ENCODE data around the gene INTS1.

INTS1 gene

GRCh38 chr7:1485156-1485555 lies 19.0 kb downstream of the INTS1 start:
- no peak for DNase-seq (ENCODE audit: low read depth)

DNA sequence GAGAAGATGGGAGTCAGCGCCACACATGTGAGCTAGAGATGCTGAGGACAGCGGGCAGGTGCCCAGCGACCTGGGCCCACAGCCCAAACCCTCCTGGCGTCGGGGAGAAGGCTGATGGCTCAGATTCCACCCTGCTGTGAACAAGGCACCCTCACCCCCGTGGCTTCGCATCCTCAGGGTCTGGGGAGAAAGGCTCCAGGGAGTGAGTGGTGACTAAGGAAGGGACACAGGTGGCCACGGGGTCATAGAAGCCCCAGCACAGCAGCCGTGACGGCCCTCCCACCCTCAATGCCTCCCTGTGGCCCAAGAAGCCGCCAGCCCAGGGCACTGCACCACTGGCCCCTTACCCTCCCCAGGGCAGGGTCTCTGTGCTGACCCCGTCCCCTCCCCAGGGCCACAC lies 19.6 kb downstream of the INTS1 start:
- DNase-seq (ENCODE audit: low read depth) = no peak

DNA sequence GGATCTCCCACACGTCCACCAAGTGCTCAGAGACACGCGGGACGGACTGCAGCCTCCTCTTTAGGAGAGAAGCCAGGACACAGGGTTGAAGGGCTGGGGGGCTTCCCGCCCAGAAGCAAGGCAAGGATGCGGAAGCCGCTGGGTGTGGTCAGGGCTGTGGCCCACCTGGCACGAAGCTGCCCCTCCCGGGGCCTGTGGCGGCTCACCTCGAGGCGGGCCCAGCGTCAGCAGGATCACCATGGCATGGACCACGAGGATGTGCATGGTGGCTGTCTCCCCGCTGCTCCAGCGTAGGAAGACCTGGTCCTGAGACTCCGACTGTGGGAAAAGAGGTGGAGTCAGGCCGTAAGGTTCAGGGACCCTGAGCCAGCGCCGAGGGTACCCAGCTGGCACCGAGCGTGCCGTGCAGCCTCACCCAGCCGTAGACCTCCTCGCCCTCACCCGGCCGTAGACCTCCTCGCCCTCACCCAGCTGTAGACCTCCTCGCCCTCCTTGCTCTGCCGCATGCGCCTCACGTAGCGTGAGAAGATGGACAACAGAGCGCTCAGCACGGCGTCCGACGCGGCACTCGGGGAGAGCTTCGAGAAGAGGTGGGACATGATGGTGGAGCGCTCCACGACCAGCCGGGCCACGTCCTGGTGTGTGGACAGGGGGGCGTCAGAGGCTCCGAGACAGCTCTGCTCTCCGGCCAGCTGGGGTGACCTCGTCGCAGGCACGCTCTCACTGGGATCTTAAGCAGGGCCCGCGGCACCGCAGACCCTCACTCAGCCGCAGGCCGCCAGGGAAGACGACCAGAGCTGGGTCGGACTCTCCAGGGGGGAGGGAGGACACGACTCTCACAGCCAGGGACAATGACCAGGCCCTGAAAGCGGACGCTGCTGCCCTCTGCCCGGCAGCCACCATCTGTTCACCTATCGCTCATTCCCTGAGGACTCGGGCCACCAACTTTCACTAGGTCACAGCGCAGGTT lies 20.4 kb downstream of the INTS1 start:
- no peak for DNase-seq (ENCODE audit: low read depth)

GRCh38 chr7:1483079-1483478 lies 21.1 kb downstream of the INTS1 start:
- DNase-seq (ENCODE audit: low read depth) = no peak

GRCh38 chr7:1481300-1481699 lies 22.9 kb downstream of the INTS1 start:
- no peak for DNase-seq (ENCODE audit: low read depth)

- no peak for DNase-seq (ENCODE audit: low read depth)
Measured at GRCh38 chr7:1480670-1481069, 23.5 kb downstream of the INTS1 start.

DNA sequence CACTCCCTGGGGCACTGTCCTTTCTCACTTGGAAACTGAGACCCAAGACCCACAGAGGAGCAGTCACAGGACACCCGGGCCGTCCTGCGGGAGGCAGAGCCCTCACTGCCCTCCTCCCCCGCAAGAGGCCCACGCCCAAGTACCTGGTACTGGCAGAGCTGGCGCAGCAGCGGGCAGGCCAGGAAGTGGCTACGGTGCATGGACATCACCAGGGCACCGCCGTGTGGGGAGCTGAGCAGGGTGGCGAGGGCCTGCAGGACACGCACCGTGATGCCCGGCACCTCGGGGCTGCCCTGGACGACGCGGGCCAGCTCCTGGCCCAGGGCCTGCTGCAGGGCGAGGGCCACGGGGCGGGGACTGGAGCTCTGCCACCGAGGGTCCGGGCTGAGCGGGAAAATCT lies 24.9 kb downstream of the INTS1 start:
- no peak for DNase-seq (ENCODE audit: low read depth)

- DNase-seq (ENCODE audit: low read depth) = no peak
Measured at GRCh38 chr7:1478480-1478879, 25.7 kb downstream of the INTS1 start.

- DNase-seq (ENCODE audit: low read depth) = no peak
Measured at GRCh38 chr7:1476859-1477258, 27.3 kb downstream of the INTS1 start.

- DNase-seq (ENCODE audit: low read depth) = no peak
Measured at GRCh38 chr7:1475991-1476390, 28.2 kb downstream of the INTS1 start.

GRCh38 chr7:1475393-1475792 lies 28.8 kb downstream of the INTS1 start:
- DNase-seq (ENCODE audit: low read depth) = no peak

DNA sequence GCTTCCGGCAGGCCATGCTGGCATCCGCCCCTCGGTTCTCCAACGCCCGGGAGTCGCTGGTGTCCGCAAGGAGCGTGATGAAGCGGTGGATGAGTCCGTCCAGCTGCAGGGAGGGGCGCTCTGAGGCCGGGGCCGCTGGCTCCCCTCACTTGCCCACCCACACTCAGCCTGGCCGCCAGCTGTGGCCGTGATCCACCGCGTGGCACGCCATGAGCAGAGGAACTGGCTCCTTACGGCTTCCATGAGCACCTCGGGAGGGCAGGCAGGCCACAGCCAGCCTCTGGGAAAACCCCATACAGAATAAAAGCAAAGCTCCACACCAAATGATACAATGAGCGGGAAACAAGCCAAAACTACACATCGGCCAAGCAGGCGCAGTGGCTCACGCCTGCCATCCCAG lies 29.5 kb downstream of the INTS1 start:
- no peak for DNase-seq (ENCODE audit: low read depth)

GRCh38 chr7:1473864-1474512 lies 30.2 kb downstream of the INTS1 start:
- peak; percentile 65 for DNase-seq (ENCODE audit: low read depth)

GRCh38 chr7:1470901-1471300 lies 33.3 kb downstream of the INTS1 start:
- no peak for DNase-seq (ENCODE audit: low read depth)

- DNase-seq (ENCODE audit: low read depth) = no peak
Measured at GRCh38 chr7:1468643-1469298, 35.4 kb downstream of the INTS1 start.

DNA sequence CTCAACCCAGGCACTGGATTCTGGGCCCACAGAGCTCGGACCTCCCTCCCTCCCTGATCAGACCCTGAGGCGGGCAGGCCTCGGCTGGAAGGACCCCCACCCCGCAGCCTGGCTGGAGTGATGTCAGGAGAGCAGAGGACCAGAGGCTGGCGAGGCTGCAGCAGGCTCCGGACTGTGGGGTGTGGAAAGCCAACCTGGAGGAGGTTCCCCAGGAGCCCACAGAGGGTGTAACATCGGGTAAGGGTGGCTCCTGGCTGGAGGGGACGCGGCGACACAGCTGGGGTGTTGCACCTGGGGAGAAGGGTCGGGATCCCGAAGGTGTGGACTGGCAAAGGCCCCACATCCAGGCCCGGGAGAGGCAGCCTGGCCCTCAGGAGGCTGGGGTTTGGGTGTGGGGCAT lies 36.0 kb downstream of the INTS1 start:
- DNase-seq (ENCODE audit: low read depth) = no peak

DNA sequence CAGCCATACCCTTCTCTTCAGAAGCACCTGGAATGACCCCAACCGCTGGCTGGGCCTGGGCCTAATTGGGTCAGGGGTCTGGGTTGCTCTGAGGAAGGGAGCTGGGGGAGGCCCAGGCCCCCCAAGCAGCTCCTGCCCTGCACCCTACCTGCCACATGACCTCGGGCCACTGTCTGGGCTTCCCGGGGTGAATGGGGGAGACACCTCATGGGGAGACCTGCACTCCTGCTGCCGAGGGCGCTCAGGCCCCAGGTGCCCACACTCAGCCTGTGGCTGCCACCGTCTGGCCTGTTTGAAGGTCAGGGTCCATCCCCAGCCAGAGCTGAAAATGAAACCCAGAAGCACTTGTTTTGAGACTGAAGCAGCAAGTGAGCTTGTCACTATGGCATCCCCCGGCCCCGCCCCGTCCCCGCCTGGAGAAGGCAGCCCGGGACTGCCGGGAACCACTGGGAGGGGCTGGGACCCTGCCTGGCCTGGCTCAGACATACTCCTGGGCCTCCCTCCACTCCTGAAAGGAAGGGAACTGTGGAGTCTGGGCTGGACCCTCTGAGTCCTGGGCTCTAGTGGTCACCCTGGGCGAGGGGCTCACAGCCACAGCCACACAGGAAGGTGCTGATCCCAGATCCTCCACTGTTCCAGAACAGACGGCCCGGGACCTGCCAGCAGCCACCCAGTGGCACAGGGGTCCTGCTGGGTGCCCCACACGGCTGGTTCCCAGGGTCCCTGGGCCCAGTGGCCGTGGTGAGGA lies 37.5 kb downstream of the INTS1 start:
- DNase-seq (ENCODE audit: low read depth) = no peak

- no peak for DNase-seq (ENCODE audit: low read depth)
Measured at GRCh38 chr7:1464694-1465093, 39.5 kb downstream of the INTS1 start.

DNA sequence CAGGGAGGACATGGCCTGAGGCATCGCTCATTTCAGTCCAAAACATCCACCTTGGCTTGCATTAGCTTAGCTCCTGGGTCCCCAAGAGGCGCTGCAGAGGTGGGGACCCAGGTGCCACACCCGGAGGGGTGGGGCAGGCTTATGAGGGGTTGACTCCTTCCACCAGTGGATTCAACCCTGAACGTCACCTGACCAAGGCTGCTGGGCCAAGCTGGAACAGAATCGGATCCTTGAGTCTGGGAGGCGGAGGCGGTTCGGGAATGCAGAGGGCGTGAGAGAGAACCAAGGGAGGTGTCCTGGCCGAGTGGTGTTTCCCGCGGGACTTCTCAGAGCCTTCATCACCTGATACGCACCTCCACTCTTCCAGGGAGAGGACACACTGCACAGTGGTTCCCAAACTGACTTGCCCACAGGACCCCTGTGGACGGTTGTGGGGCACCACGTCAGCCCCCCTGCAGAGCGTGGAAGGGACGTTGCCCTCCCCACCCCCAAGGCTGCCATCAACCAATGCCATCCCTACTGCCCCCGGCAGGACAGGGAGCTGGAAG lies 40.4 kb downstream of the INTS1 start:
- no peak for DNase-seq (ENCODE audit: low read depth)

DNA sequence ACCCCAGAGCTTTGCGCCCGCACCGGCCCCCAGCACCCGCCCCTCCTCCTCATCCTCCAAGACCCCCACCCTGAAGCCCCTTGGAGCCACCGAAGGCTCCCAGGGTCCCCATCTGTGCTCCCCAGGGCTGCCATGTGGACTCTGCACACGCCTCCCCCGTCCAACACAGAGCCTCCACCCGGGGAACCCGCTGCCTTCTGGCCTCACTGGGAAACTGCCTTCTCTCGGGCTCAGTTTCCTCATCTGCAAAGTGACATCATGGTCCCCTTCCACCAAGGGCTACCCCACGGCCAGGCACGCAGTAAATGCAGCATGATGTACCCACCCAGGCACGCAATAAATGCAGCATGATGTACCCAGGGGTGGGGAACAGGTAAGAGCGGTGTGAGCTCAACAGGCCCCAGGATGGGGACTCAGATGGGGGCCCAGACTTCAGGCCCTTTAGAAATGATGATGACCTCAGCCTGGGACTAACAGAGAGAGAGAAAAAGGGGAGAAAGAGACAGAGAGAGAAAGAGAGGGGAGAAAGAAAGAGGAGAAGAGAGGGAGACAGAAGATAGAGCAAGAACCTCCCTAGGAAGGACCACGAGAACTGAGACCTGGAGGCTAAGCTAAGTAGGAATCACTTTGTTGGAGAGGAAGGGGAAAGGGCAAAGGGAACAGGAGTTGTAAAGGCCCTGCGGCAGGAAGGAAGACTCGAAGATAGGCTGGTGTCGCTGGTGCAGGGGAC lies 42.4 kb downstream of the INTS1 start:
- no peak for DNase-seq (ENCODE audit: low read depth)
